DMS153 (cell line): ENCODE results near the gene DARS1.
"Not testable (repeated sequence)": the region's sequence is repeated elsewhere in the genome, so short reads cannot be mapped to it uniquely, and the experiment has no call there.

Experiments
- DNase-seq: peaks from one replicate; lab custom pipeline; 2025; lab: John Stamatoyannopoulos, UW

Gene DARS1

GRCh38 chr2:135885709-135886108 is 99.7 kb downstream of the DARS1 start:
- DNase-seq, result no peak

GRCh38 chr2:135882415-135882814 is 103.0 kb downstream of the DARS1 start:
- DNase-seq, result no peak

GRCh38 chr2:135876770-135877169 is 108.7 kb downstream of the DARS1 start:
- not testable (repeated sequence) for DNase-seq

- peak; percentile 98 for DNase-seq
Measured at GRCh38 chr2:135876066-135876711, 109.2 kb downstream of the DARS1 start, which contains the start of gene MCM6. TSS of gene MCM6 (minus strand) at chr2:135876443. CDS start at chr2:135876365, 78 bp downstream.

- peak; percentile 4 for DNase-seq
Measured at GRCh38 chr2:135875491-135876065, 109.8 kb downstream of the DARS1 start.

- DNase-seq, result no peak
Measured at GRCh38 chr2:135874777-135875365, 110.6 kb downstream of the DARS1 start.

GRCh38 chr2:135870571-135870970 is 114.9 kb downstream of the DARS1 start:
- no peak for DNase-seq

- no peak for DNase-seq
Measured at GRCh38 chr2:135863233-135863632, 122.2 kb downstream of the DARS1 start.

GRCh38 chr2:135862718-135863117 is 122.7 kb downstream of the DARS1 start:
- no peak for DNase-seq
